Naive thymus-derived CD4-positive, alpha-beta T cell (primary cell): ENCODE data around the gene KCNJ13. TPM values are rescaled to one million over a fixed set of nuclear protein-coding genes. Genes with fewer than 3 reads are reported as not detected.

Experiments used
- ATAC-seq: fragments of 150-1000 bp; cut with Tn5 transposase; 2 replicates; pipeline ENCODE4 v1.10.0; 2021; ENCODE audit warnings: mild to moderate bottlenecking, moderate library complexity
- CTCF ChIA-PET: fragments of 350-600 bp; sonication (Branson Sonifier 250); formaldehyde crosslinking; loops from one replicate; lab custom pipeline; 2021; ENCODE audit warnings: antibody characterized with exemption; lab: Charles Lee
- POLR2A ChIA-PET: fragments of 350-600 bp; sonication (Branson Sonifier 250); formaldehyde crosslinking; loops from one replicate; lab custom pipeline; 2021; ENCODE audit warnings: antibody characterized with exemption, inconsistent platforms; lab: Charles Lee
- DNase-seq, 9 donors: peaks; one replicate each; pipeline versions ENCODE4 v3.0.0 to v3.0.0-alpha.2; 2020 to 2022; ENCODE audit warnings: mixed read lengths in 1 of 9
- H3K27ac ChIP-seq: one replicate; pipeline ENCODE4 v1.7.0; 2013; ENCODE audit warnings: mild to moderate bottlenecking, low read depth, low read length, moderate library complexity
- H3K27me3 ChIP-seq, 2 donors: one replicate each; pipeline ENCODE4 v1.7.0; 2013; ENCODE audit warnings: low read length in 2 of 2, mild to moderate bottlenecking in 2 of 2, moderate library complexity in 2 of 2; ENCODE audit not compliant: control insufficient read depth in 2 of 2, insufficient read depth in 2 of 2
- H3K36me3 ChIP-seq, 3 experiments: 1 replicate in 2 of 3; 2 replicates in 1 of 3; pipeline ENCODE4 v1.7.0; 2013; ENCODE audit warnings: low read length in 3 of 3, mild to moderate bottlenecking in 3 of 3, moderate library complexity in 1 of 3; ENCODE audit not compliant: insufficient read depth in 3 of 3, control insufficient read depth in 2 of 3
- H3K4me1 ChIP-seq, 2 donors: one replicate each; pipeline ENCODE4 v1.7.0; 2013; ENCODE audit warnings: low read length in 2 of 2, mild to moderate bottlenecking in 2 of 2, moderate library complexity in 1 of 2; ENCODE audit not compliant: control insufficient read depth in 2 of 2, insufficient read depth in 2 of 2
- H3K4me3 ChIP-seq: 2 replicates; pipeline ENCODE4 v1.7.0; 2013; ENCODE audit warnings: mild to moderate bottlenecking, low read length
- H3K9me3 ChIP-seq, 3 experiments: 1 replicate in 2 of 3; 2 replicates in 1 of 3; pipeline ENCODE4 v1.7.0; 2013; ENCODE audit warnings: low read length in 3 of 3; ENCODE audit not compliant: control insufficient read depth in 2 of 3
- H3K27ac Mint-ChIP-seq, 9 donors: one replicate each; pipeline ENCODE4 v1.8.0; 2020 to 2022; ENCODE audit warnings: mixed read lengths in 9 of 9, mild to moderate bottlenecking in 8 of 9, moderate library complexity in 5 of 9, inconsistent platforms in 2 of 9
- H3K27me3 Mint-ChIP-seq, 5 donors: one replicate each; pipeline ENCODE4 v1.8.0; 2021 to 2022; ENCODE audit warnings: mixed read lengths in 5 of 5, mild to moderate bottlenecking in 1 of 5
- H3K36me3 Mint-ChIP-seq, 5 donors: one replicate each; pipeline ENCODE4 v1.8.0; 2020 to 2022; ENCODE audit warnings: mixed read lengths in 5 of 5, mild to moderate bottlenecking in 3 of 5, inconsistent platforms in 1 of 5
- H3K4me1 Mint-ChIP-seq, 7 donors: one replicate each; pipeline ENCODE4 v1.8.0; 2020 to 2022; ENCODE audit warnings: mixed read lengths in 7 of 7, mild to moderate bottlenecking in 3 of 7, inconsistent platforms in 1 of 7
- H3K4me3 Mint-ChIP-seq, 10 donors: one replicate each; pipeline ENCODE4 v1.8.0; 2020 to 2022; ENCODE audit warnings: mild to moderate bottlenecking in 10 of 10, mixed read lengths in 10 of 10, moderate library complexity in 6 of 10, inconsistent platforms in 2 of 10
- H3K9me3 Mint-ChIP-seq, 11 donors: one replicate each; pipeline ENCODE4 v1.8.0; 2020 to 2022; ENCODE audit warnings: mixed read lengths in 11 of 11, mild to moderate bottlenecking in 4 of 11, inconsistent platforms in 1 of 11, moderate library complexity in 1 of 11
- intact Hi-C, 2 donors: fragments of 100-400 bp; cut with micrococcal nuclease; formaldehyde crosslinking; loops; one replicate each; pipeline ENCODE4 v1.15.1; 2023
- polyA plus RNA-seq, 2 donors: library from polyadenylated mRNA; unstranded; fragments of 300-500 nt; fragmentation: Illumina TruSeq; gene quantifications; one replicate each; pipeline ENCODE4 v1.2.3, GENCODE V29; 2021
- total RNA-seq, 6 experiments: library from RNA in 5 of 6; stranded (reverse) in 5 of 6; gene quantifications; 1 replicate in 5 of 6; 2 replicates in 1 of 6; pipeline ENCODE4 v1.2.3 and lab custom pipeline; 2021 to 2026

KCNJ13 gene
- total and polyA plus RNA-seq, 7 experiments from 2014 or later, result 0.50 TPM; not detected in 6

DNA sequence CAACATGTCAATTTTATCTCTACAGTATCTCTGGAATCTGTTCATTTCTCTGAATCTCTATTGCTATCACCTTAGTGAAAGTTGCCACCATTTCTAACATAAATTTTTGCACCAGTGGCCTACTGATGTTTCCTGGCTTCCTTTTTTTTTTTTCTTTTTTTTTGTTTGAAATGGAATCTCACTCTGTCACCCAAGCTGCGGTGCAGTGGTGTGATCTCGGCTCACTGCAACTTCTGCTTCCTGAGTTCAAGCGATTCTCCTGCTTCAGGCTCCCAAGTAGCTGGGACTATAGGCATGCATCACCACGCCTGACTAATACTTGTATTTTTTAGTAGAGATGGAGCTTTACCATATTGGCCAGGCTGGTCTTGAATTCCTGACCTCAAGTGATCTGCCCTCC is 35.1 kb downstream of the KCNJ13 start:
- Histone ChIP-seq H3K4me3 (no peak overlapping the region), H3K36me3 (peaks cover 0 to 21% (median 12%) of the 10 kb centered on the region in 3 experiments), H3K9me3 (no peaks in the 10 kb centered on the region), H3K4me1 (no peaks in the 10 kb centered on the region), H3K27ac (no peak overlapping the region), H3K27me3 (no peaks in the 10 kb centered on the region)
- peaks cover 9 to 28% (median 20%) of the 10 kb centered on the region in 7 donors for H3K4me1 Mint-ChIP-seq
- DNase-seq (no peak), ATAC-seq (no peak)
- H3K27ac Mint-ChIP-seq, result peak overlapping the region in 1 of 9 donors; percentile 11
- H3K36me3 Mint-ChIP-seq, result peaks cover 3 to 36% (median 15%) of the 10 kb centered on the region in 5 donors
- H3K4me3 Mint-ChIP-seq, result no peak overlapping the region
- no peaks in the 10 kb centered on the region for H3K9me3 Mint-ChIP-seq
- H3K27me3 Mint-ChIP-seq, result no peaks in the 10 kb centered on the region
- intact Hi-C loops, result no loop called here
- CTCF ChIA-PET, result no interaction called here
- POLR2A ChIA-PET, result no interaction called here

DNA sequence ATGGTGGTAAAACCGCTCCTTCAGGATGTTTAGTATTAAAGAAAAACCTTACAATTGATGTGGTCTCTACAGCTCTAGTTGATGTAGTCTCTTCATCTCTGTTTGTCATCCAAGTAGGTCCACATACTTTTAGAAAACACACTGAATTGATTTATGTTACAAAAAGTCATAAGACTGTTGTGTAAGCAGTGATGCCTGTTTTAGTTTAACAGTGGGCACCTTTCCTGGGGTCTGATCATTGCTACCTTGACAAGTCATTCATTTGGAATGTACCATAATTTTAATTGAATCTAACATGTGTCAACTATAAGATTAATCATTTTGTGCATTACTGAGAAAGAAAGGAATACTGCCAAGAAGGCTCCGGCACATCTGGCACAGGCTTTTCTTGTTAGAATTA is 44.9 kb downstream of the KCNJ13 start:
- H3K27ac Mint-ChIP-seq, result peak overlapping the region in 1 of 9 donors; percentile 4

DNA sequence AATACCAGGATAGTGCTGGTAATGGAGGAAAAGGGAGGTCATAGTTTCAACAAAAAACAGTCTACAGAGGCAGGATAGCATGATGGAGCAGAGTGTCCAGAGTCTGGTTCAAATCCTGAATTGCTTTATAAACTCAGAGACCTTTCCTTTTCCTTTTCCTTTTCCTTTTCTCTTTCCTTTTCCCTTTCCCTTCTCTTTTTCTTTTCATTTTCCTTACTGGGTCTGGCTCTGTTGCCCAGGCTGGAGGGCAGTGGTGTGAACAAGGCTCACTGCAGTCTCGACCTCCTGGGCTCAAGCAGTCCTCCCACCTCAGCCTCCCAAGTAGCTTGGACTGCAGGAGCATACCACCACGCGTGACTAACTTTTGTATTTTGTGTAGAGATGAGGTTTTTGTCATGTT is 47.6 kb downstream of the KCNJ13 start:
- no peak overlapping the region for H3K4me3 Mint-ChIP-seq
- H3K4me1 Mint-ChIP-seq, result peaks cover 10 to 36% (median 28%) of the 10 kb centered on the region in 7 donors
- H3K9me3 Mint-ChIP-seq, result peaks cover 0 to 2% (median 0%) of the 10 kb centered on the region in 11 donors
- ATAC-seq (no peak), DNase-seq (no peak)
- no peak overlapping the region for H3K27ac ChIP-seq
- H3K27me3 ChIP-seq, result no peaks in the 10 kb centered on the region
- intact Hi-C loops, result loop anchor here in 1 of 2 donors (2.0 kb wide), 1 partner anchor 16 kb away; no protein-coding TSS in a partner anchor
- H3K4me1 ChIP-seq, result no peaks in the 10 kb centered on the region
- ChIA-PET POLR2A (no interaction called here), CTCF (interaction anchor here (0.6 kb wide), 1 partner anchor 9 kb away, joined by 3 read pairs; no protein-coding TSS in a partner anchor)
- H3K9me3 ChIP-seq, result no peaks in the 10 kb centered on the region
- H3K27me3 Mint-ChIP-seq, result no peaks in the 10 kb centered on the region
- no peak overlapping the region for H3K4me3 ChIP-seq
- peaks cover 14 to 53% (median 32%) of the 10 kb centered on the region in 5 donors for H3K36me3 Mint-ChIP-seq
- H3K36me3 ChIP-seq, result peaks cover 0 to 57% (median 0%) of the 10 kb centered on the region in 3 experiments
- H3K27ac Mint-ChIP-seq, result no peak overlapping the region

More for the DNA sequence above, 44.9 kb downstream of the KCNJ13 start:
- Mint-ChIP-seq H3K36me3 (peaks cover 14 to 47% (median 21%) of the 10 kb centered on the region in 5 donors), H3K4me3 (no peak overlapping the region), H3K4me1 (peaks cover 9 to 25% (median 18%) of the 10 kb centered on the region in 7 donors), H3K27me3 (no peaks in the 10 kb centered on the region), H3K9me3 (no peaks in the 10 kb centered on the region)
- H3K4me3 ChIP-seq, result no peak overlapping the region
- CTCF ChIA-PET, result no interaction called here
- POLR2A ChIA-PET, result no interaction called here
- H3K27me3 ChIP-seq, result no peaks in the 10 kb centered on the region
- no peak overlapping the region for H3K27ac ChIP-seq
- ATAC-seq, result no peak
- intact Hi-C loops, result no loop called here
- peaks cover 0 to 54% (median 0%) of the 10 kb centered on the region in 3 experiments for H3K36me3 ChIP-seq
- no peaks in the 10 kb centered on the region for H3K4me1 ChIP-seq
- DNase-seq, result no peak
- H3K9me3 ChIP-seq, result no peaks in the 10 kb centered on the region

DNA sequence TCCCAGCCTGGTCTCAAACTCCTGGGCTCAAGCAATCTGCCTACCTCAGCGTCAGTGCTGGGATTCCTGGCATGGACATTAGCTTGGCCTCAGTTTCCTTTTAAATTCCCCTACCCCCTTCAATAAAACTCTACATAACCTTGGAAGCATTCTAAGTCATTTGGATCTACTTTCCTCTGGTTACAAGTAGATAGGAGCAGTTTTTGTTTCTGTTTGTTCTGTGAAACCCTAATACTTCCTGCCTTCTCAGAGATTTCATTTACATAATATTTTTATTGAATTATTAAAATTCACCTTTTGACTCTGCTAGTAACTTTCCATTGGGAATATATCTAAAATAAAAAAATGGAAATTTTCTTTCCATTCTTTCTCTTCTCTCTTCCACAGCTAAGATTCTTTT is 53.3 kb downstream of the KCNJ13 start:
- Histone ChIP-seq H3K27me3 (no peaks in the 10 kb centered on the region), H3K27ac (no peak overlapping the region), H3K4me1 (peaks cover 0 to 8% of the 10 kb centered on the region in 2 donors), H3K4me3 (no peak overlapping the region), H3K36me3 (peaks cover 0 to 40% (median 0%) of the 10 kb centered on the region in 3 experiments), H3K9me3 (no peaks in the 10 kb centered on the region)
- H3K27ac Mint-ChIP-seq, result peak overlapping the region in 1 of 9 donors; percentile 20
- DNase-seq, result no peak
- no peak for ATAC-seq
- H3K4me3 Mint-ChIP-seq, result peak overlapping the region in 1 of 10 donors; percentile 13
- intact Hi-C loops, result no loop called here
- H3K27me3 Mint-ChIP-seq, result no peaks in the 10 kb centered on the region
- peaks cover 16 to 70% (median 48%) of the 10 kb centered on the region in 5 donors for H3K36me3 Mint-ChIP-seq
- H3K9me3 Mint-ChIP-seq, result peaks cover 0 to 4% (median 0%) of the 10 kb centered on the region in 11 donors
- ChIA-PET POLR2A (no interaction called here), CTCF (no interaction called here)
- H3K4me1 Mint-ChIP-seq, result peaks cover 31 to 59% (median 47%) of the 10 kb centered on the region in 7 donors

DNA sequence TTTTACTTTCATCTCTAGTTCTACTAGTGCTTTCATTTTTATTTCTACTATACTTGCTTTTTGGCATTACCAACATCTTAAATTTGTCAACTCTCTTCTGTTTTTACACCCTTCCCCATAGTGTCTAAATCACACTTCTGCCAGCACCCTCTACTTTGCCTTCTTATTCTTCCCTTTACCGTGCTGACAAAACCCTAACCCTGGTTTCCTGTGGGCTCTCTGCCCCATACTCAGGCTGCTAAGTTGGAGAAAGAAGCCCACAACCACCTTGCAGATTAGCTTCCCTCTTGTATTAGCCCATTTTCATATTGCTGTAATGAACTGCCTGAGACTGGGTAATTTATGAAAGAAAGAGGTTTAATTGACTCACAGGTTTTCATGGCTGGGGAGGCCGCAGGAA is 54.5 kb downstream of the KCNJ13 start:
- DNase-seq (no peak), ATAC-seq (peak; percentile 36)
- Histone ChIP-seq H3K27me3 (no peaks in the 10 kb centered on the region), H3K4me3 (no peak overlapping the region), H3K36me3 (peaks cover 0 to 34% (median 0%) of the 10 kb centered on the region in 3 experiments), H3K4me1 (peaks cover 0 to 8% of the 10 kb centered on the region in 2 donors), H3K27ac (no peak overlapping the region), H3K9me3 (no peaks in the 10 kb centered on the region)
- ChIA-PET CTCF (interaction anchor here (0.5 kb wide), 1 partner anchor 799 kb away, joined by 3 read pairs; no protein-coding TSS in a partner anchor), POLR2A (interaction anchor here (0.9 kb wide), 1 partner anchor 23 kb away, joined by 3 read pairs; no protein-coding TSS in a partner anchor)
- no peaks in the 10 kb centered on the region for H3K27me3 Mint-ChIP-seq
- H3K4me3 Mint-ChIP-seq, result peak overlapping the region in 7 of 10 donors; percentile 1 to 32 (median 9)
- H3K36me3 Mint-ChIP-seq, result peaks cover 12 to 71% (median 53%) of the 10 kb centered on the region in 5 donors
- H3K9me3 Mint-ChIP-seq, result peaks cover 0 to 9% (median 0%) of the 10 kb centered on the region in 11 donors
- H3K4me1 Mint-ChIP-seq, result peaks cover 32 to 56% (median 53%) of the 10 kb centered on the region in 7 donors
- peak overlapping the region in 8 of 9 donors; percentile 17 to 82 (median 53) for H3K27ac Mint-ChIP-seq
- intact Hi-C loops, result no loop called here

DNA sequence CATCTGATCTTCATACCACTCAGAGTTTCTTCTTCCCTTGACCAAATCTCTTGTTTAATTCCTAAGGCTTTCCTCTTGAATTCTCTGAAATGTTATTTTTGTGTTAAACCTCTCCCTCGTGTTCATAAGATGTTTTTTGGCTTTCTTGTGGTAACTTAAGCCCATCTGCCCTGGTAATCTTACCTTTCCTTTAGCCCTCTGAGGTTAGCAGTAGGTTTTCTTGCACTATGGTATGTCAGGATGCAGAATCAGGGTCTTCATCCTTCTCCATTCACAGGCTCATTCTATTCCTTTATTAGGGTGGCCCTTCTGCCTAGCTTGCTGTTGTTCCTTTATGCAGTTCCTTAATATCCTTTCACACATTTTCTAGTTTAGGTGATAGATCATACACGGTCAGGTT is 55.1 kb downstream of the KCNJ13 start:
- peaks cover 0 to 36% (median 0%) of the 10 kb centered on the region in 3 experiments for H3K36me3 ChIP-seq
- peaks cover 34 to 62% (median 53%) of the 10 kb centered on the region in 7 donors for H3K4me1 Mint-ChIP-seq

More for the DNA sequence above, 55.1 kb downstream of the KCNJ13 start:
- ATAC-seq (no peak), DNase-seq (no peak)
- Histone ChIP-seq H3K27ac (no peak overlapping the region), H3K4me1 (peaks cover 0 to 8% of the 10 kb centered on the region in 2 donors), H3K27me3 (no peaks in the 10 kb centered on the region), H3K4me3 (no peak overlapping the region), H3K9me3 (no peaks in the 10 kb centered on the region)
- Mint-ChIP-seq H3K36me3 (peaks cover 12 to 75% (median 57%) of the 10 kb centered on the region in 5 donors), H3K4me3 (peak overlapping the region in 7 of 10 donors; percentile 0 to 32 (median 8)), H3K27me3 (no peaks in the 10 kb centered on the region), H3K27ac (peak overlapping the region in 7 of 9 donors; percentile 17 to 78 (median 47)), H3K9me3 (peaks cover 0 to 9% (median 0%) of the 10 kb centered on the region in 11 donors)
- CTCF ChIA-PET, result no interaction called here
- intact Hi-C loops, result no loop called here
- POLR2A ChIA-PET, result no interaction called here
